SK-N-SH (cell line): Measurements from ENCODE around the gene ID4.

Experiments
- POLR2AphosphoS5 ChIP-seq: IDR thresholded peaks from 2 replicates; pipeline ENCODE4 v1.6.1; 2012; ENCODE audit warnings: low read depth, low read length
- RAD21 ChIP-seq: IDR thresholded peaks from 2 replicates; pipeline ENCODE4 v1.6.1; 2012; ENCODE audit warnings: mild to moderate bottlenecking, low read length
- SMC3 ChIP-seq: IDR thresholded peaks from 2 replicates; pipeline ENCODE4 v1.6.1; 2012; ENCODE audit warnings: low read depth, low read length, improper control_type of control experiment

GRCh38 chr6:19845266-19846041 lies 8.3 kb downstream of the ID4 start:
- TF ChIP-seq RAD21: no peak
- no peak for TF ChIP-seq POLR2AphosphoS5
- no peak for TF ChIP-seq SMC3
